ENCODE measurements around the gene EFNA4.

DNA sequence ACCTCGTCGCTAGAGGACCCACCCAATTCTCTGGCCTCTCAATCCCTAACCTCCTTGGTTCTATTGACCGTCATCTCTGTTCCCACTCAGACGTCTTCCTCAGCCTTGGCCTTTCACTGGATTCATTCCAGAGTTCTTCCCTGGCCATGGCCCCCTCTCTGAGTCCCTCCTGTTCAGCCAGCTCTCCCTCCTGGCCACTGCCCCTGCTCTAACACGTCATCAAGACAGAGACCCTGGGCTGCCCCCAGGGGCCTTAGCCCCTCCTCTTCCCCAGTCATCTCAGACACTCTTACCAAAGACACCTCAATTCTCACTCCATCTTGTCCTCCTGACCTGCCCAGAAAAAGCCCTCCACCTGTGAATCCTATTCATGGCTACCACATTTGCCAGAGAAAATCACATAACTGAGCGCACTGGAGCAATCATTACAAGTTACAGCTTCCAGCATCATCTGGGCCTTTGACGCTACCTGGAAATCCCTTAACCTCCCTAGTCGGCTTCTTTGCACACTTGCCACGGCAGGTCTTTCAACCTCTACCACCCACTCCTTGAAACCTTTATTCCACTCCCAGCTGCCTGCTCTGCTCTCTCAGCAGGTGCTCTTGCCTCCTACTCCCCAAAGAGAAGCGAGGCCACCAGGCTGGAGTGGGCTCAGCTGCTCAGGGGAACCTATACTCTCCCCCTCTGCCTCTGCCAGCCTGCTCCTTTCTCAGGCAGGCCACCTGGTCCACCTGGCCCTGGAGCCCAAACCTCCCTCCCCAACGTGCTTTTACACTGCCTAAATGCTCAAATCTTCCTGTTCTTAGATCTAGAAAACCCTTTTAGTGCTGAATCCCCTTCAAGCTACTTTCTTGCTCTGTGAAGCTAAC lies 43.9 kb upstream of the EFNA4 start:
- TF ChIP-seq, protein P1, sequence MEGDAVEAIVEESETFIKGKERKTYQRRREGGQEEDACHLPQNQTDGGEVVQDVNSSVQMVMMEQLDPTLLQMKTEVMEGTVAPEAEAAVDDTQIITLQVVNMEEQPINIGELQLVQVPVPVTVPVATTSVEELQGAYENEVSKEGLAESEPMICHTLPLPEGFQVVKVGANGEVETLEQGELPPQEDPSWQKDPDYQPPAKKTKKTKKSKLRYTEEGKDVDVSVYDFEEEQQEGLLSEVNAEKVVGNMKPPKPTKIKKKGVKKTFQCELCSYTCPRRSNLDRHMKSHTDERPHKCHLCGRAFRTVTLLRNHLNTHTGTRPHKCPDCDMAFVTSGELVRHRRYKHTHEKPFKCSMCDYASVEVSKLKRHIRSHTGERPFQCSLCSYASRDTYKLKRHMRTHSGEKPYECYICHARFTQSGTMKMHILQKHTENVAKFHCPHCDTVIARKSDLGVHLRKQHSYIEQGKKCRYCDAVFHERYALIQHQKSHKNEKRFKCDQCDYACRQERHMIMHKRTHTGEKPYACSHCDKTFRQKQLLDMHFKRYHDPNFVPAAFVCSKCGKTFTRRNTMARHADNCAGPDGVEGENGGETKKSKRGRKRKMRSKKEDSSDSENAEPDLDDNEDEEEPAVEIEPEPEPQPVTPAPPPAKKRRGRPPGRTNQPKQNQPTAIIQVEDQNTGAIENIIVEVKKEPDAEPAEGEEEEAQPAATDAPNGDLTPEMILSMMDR (conservative IDR thresholded peaks at IDR 0.05; ENCODE audit: low read depth, low read length): no peak
- no peak for TF ChIP-seq EZH2 (IDR thresholded peaks at IDR 0.05; ENCODE audit: borderline replicate concordance, low read depth, low read length, poor library complexity, severe bottlenecking)
